HEK293T (cell line): ENCODE results near the gene CSNK2A2.

Source experiments
- ARNT ChIP-seq: fragments of 450-650 bp; IDR thresholded peaks from 2 replicates; pipeline ENCODE4 v1.6.1; 2017; ENCODE audit warnings: mild to moderate bottlenecking
- BHLHE40 ChIP-seq: fragments of 450-650 bp; IDR thresholded peaks from 2 replicates; pipeline ENCODE4 v1.6.1; 2016; ENCODE audit warnings: mild to moderate bottlenecking, moderate library complexity, borderline replicate concordance
- CTBP1 ChIP-seq: fragments of 450-650 bp; IDR thresholded peaks from 2 replicates; pipeline ENCODE4 v1.6.1; 2016; ENCODE audit warnings: borderline replicate concordance
- ELF4 ChIP-seq: fragments of 450-650 bp; IDR thresholded peaks from 2 replicates; pipeline ENCODE4 v1.6.1; 2017; ENCODE audit warnings: antibody characterized with exemption
- FOXA1 ChIP-seq: fragments of 450-650 bp; IDR thresholded peaks from 2 replicates; pipeline ENCODE4 v1.6.1; 2016; ENCODE audit warnings: mild to moderate bottlenecking
- FOXK2 ChIP-seq: fragments of 450-650 bp; IDR thresholded peaks from 2 replicates; pipeline ENCODE4 v1.6.1; 2016; ENCODE audit warnings: mild to moderate bottlenecking
- FOXM1 ChIP-seq: fragments of 450-650 bp; IDR thresholded peaks from 2 replicates; pipeline ENCODE4 v1.6.1; 2017; ENCODE audit warnings: mild to moderate bottlenecking, borderline replicate concordance
- LEF1 ChIP-seq: fragments of 450-650 bp; IDR thresholded peaks from 2 replicates; pipeline ENCODE4 v1.6.1; 2017; ENCODE audit warnings: mild to moderate bottlenecking, borderline replicate concordance
- NFRKB ChIP-seq: fragments of 450-650 bp; IDR thresholded peaks from 2 replicates; pipeline ENCODE4 v1.6.1; 2016; ENCODE audit warnings: mild to moderate bottlenecking, moderate library complexity
- SP1 ChIP-seq: fragments of 450-650 bp; IDR thresholded peaks from 2 replicates; pipeline ENCODE4 v1.6.1; 2017
- ZNF384 ChIP-seq: fragments of 450-650 bp; IDR thresholded peaks from 2 replicates; pipeline ENCODE4 v1.6.1; 2016
- TF ChIP-seq, protein P1 (sequence below): fragments of 450-650 bp; IDR thresholded peaks from 2 replicates; pipeline ENCODE4 v1.6.1; 2016

DNA sequence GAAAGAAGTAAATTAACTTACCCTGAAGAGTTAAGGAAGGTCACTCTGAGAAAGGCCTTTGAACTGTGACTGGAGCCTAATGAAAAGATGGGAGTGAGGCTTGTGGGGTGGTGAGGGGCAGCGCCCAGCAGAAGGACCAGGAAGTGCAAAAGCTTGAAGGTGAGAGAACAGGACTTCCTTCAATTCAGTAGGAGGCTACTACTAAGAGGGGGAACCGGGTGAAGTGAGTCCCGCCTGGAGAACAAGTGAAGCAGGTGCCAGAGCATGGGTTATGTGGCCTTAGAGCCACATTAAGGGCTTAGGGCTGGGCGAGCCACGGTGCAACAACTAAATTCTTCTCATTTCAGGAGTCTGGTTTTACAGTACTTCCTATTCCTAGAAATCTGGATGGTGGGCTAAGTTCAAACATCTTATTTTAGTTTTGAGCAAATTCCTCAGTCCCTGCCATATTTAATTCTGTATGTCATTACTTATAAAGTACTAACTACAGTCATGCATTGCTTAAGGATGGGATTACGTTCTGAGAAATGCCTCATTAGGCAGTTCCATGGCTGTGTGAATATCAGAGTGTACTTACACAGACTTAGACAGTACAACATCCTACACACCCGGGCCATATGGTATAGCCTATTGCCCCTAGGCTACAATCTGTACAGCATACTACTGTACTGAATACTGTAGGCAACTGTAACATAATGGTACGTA, 73.9 kb downstream of the CSNK2A2 start:
- TF ChIP-seq ZNF384 (no peak), SP1 (no peak), BHLHE40 (no peak), ELF4 (no peak), FOXK2 (no peak), NFRKB (no peak), CTBP1 (no peak), LEF1 (no peak), ARNT (no peak), FOXA1 (no peak), FOXM1 (no peak)
- TF ChIP-seq, protein P1, sequence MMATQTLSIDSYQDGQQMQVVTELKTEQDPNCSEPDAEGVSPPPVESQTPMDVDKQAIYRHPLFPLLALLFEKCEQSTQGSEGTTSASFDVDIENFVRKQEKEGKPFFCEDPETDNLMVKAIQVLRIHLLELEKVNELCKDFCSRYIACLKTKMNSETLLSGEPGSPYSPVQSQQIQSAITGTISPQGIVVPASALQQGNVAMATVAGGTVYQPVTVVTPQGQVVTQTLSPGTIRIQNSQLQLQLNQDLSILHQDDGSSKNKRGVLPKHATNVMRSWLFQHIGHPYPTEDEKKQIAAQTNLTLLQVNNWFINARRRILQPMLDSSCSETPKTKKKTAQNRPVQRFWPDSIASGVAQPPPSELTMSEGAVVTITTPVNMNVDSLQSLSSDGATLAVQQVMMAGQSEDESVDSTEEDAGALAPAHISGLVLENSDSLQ, result no peak
